Psoas muscle (tissue), 8 donors: ENCODE measurements around the gene KCNN3. TPM values are rescaled to one million over a fixed set of nuclear protein-coding genes. Genes with fewer than 3 reads are reported as not detected.
A peak's percentile ranks its signal among the peaks of the same experiment; 100 is the strongest.

Experiments used
- ATAC-seq, 4 donors: fragments of 200-7000 bp; cut with Tn5 transposase; one replicate each; pipeline ENCODE4 v1.9.1; 2020; ENCODE audit warnings: moderate library complexity in 3 of 4, mild to moderate bottlenecking in 2 of 4
- DNase-seq, 2 donors: peaks; one replicate each; pipeline ENCODE4 v3.0.0-alpha.2; 2020
- H3K27ac ChIP-seq: fragments of 200-600 bp; one replicate; pipeline ENCODE4 v1.8.0; 2022
- H3K27me3 ChIP-seq, 3 donors: fragments of 200-600 bp in 1 of 3; one replicate each; pipeline versions ENCODE4 v1.6.1 to v1.8.0; 2013 to 2022; ENCODE audit warnings: low read length in 2 of 3, mild to moderate bottlenecking in 2 of 3, moderate library complexity in 1 of 3; ENCODE audit not compliant: insufficient read depth in 3 of 3
- H3K36me3 ChIP-seq, 2 donors: fragments of 200-600 bp in 1 of 2; one replicate each; pipeline versions ENCODE4 v1.6.1 to v1.8.0; 2013 to 2022; ENCODE audit warnings: low read depth in 1 of 2, mild to moderate bottlenecking in 1 of 2, moderate library complexity in 1 of 2; ENCODE audit not compliant: insufficient read depth in 1 of 2
- H3K4me1 ChIP-seq: fragments of 200-600 bp; one replicate; pipeline ENCODE4 v1.8.0; 2022
- H3K4me3 ChIP-seq: fragments of 200-600 bp; one replicate; pipeline ENCODE4 v1.8.0; 2022; ENCODE audit warnings: mild to moderate bottlenecking
- H3K9me3 ChIP-seq: fragments of 200-600 bp; one replicate; pipeline ENCODE4 v1.8.0; 2022
- WGBS, 3 donors: extraction: QIAGEN DNeasy Blood & Tissue Kit; methylation state at CpG; one replicate each; pipeline versions ENCODE4 v1.1.6 to v1.1.7; 2013; 5-methylcytosine and 5-hydroxymethylcytosine counted together
- intact Hi-C, 2 donors: fragments of 100-400 bp; cut with DNase I; formaldehyde crosslinking; loops; one replicate each; pipeline versions ENCODE4 v1.11.0 to v1.14.2; 2022
- polyA plus RNA-seq, 3 donors: library from polyadenylated mRNA; stranded (reverse); fragments of 200-250 nt; gene quantifications; one replicate each; pipeline ENCODE4 v1.2.3, GENCODE V29; 2013
- total RNA-seq, 4 donors: library from RNA; stranded (reverse); fragmentation: NEBNext Ultra II Directional in 2 of 4; extraction: Animal tissue kit (Norgen Biotek cat#: 25700) in 2 of 4; gene quantifications; one replicate each; pipeline versions ENCODE4 v1.2.1 to v1.2.4, GENCODE V29; 2021 to 2023
- TF ChIP-seq, protein P1 (sequence below): fragments of 200-600 bp; IDR thresholded peaks from one replicate; pipeline ENCODE4 v1.8.0; 2022; ENCODE audit warnings: antibody characterized with exemption
- donor health status: healthy with polysubstance abuse.
- donor health status: DM: no; HTN: no; CAD: no; lungs with moderate emphysema.
- donor health status: Bipolar disorder and iron deficiency.
- donor health status: healthy.
- donor health status: DM: yes; HTN: yes; CAD: no.
- donor health status: DM: no; HTN: no; CAD: no.
- donor health status: DM: no; HTN: no; CAD: no.
- donor health status: DM: yes; HTN: yes; CAD: no.

The KCNN3 gene
- total and polyA plus RNA-seq, 7 donors: 2.5 to 60.9 (median 11.8) TPM

DNA sequence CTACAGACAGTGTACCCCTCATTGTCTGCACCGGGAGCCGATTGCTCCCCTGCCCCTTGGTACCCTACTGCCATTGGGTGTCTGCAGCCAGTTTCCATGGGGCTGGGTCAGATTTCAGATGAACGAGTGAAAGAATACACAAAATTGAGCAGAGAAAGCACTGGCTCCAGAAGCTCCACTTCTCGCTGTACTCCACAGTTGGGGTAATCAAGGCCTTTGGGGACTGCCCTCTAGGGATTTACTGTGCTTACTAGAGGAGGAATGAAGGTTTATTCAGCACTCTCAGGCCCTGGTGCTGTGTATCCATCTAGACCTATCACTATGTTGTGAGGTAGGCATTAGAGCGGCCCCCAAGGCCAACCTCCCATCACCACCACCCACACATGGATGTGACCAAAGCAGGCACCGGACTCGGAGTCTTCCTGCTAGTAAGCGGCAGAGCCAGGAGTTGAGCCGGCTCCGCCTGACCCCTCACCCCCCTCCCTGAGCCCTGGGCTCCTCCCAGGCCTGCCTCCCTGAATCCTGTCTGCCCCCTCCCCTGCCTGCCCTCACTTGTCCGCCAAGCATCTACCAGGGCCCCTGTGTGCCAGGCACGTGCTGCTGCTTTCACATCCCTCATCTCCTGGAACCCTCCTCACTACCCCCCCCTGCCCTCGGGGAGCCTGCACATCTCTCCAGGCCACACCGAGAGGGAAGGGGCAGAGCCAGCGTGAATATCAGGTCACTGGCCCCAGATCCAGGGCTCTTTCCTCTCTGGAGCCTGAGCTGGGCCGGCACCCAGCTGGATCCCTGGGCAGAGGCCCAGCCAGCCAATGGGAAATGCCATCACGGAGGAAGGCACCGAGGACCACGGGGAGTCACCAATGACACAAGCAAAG lies 23.3 kb downstream of the KCNN3 start:
- peak overlapping the region; percentile 28 for H3K4me3 ChIP-seq
- DNase-seq (peak; percentile 36 to 65), ATAC-seq (peak; percentile 23 to 64 (median 33))
- H3K9me3 ChIP-seq: no peaks in the 10 kb centered on the region
- no peaks in the 10 kb centered on the region for H3K27me3 ChIP-seq
- TF ChIP-seq, protein P1, sequence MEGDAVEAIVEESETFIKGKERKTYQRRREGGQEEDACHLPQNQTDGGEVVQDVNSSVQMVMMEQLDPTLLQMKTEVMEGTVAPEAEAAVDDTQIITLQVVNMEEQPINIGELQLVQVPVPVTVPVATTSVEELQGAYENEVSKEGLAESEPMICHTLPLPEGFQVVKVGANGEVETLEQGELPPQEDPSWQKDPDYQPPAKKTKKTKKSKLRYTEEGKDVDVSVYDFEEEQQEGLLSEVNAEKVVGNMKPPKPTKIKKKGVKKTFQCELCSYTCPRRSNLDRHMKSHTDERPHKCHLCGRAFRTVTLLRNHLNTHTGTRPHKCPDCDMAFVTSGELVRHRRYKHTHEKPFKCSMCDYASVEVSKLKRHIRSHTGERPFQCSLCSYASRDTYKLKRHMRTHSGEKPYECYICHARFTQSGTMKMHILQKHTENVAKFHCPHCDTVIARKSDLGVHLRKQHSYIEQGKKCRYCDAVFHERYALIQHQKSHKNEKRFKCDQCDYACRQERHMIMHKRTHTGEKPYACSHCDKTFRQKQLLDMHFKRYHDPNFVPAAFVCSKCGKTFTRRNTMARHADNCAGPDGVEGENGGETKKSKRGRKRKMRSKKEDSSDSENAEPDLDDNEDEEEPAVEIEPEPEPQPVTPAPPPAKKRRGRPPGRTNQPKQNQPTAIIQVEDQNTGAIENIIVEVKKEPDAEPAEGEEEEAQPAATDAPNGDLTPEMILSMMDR: no peak
- WGBS, 3 donors: 27 to 44% (median 28%) methylated on average over 19 of the region's 19 CpGs
- peaks cover 72% of the 10 kb centered on the region for H3K4me1 ChIP-seq
- H3K27ac ChIP-seq: peak overlapping the region; percentile 96
- H3K36me3 ChIP-seq: no peaks in the 10 kb centered on the region
- intact Hi-C loops: no loop called here

DNA sequence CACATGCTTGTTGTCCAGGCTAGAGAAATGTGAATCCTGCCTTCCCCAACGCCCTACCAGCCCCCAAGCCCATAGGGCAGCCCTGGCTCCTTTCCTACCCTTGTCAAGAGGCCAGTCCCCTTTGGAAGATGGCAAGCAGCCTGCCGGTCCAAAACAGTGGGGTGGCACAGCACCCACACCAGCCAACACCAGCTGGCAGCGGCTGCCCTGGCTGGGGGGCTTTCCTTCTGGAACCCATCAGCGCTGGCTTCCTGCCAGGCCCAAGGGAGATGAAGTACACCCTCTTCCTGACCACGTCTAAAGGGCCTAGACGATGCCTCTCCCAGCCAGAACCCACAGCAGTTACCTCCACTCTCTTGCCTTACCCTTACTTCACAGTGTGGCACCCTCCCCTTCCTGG lies 24.2 kb downstream of the KCNN3 start:
- Histone ChIP-seq H3K4me1 (peaks cover 73% of the 10 kb centered on the region), H3K9me3 (no peaks in the 10 kb centered on the region), H3K27me3 (no peaks in the 10 kb centered on the region), H3K36me3 (no peaks in the 10 kb centered on the region), H3K4me3 (no peak overlapping the region), H3K27ac (peak overlapping the region; percentile 96)
- TF ChIP-seq, protein P1: no peak
- peak in 1 of 4 donors; percentile 2 for ATAC-seq
- DNase-seq: no peak
- WGBS, 3 donors: 28 to 50% (median 28%) methylated on average over 6 of the region's 6 CpGs
- intact Hi-C loops: no loop called here

DNA sequence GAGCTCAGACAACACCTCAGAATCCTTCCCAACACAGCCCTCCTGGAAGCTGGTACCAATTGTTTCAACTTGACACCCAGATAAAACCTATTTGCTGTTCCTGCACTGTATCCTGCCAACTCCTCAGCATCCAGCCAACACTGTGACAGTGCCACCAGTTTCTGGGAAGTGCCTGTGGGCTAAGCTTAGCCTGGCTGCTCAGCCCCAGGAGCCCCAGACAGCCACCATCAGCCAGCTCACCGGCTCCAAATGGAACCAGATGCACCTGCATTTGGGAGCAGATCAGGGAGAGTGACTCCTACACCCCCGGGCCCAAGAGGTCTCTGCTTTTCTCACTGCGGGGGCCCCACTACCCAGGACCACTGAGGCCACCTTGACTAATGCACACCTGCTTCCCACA lies 24.9 kb downstream of the KCNN3 start:
- Histone ChIP-seq H3K4me1 (peaks cover 73% of the 10 kb centered on the region), H3K27me3 (no peaks in the 10 kb centered on the region), H3K9me3 (no peaks in the 10 kb centered on the region), H3K4me3 (no peak overlapping the region), H3K27ac (peak overlapping the region; percentile 96), H3K36me3 (no peaks in the 10 kb centered on the region)
- TF ChIP-seq, protein P1: no peak
- peak in 1 of 2 donors; percentile 79 for DNase-seq
- WGBS, 3 donors: 23 to 41% (median 35%) methylated on average over 3 of the region's 3 CpGs
- intact Hi-C loops: no loop called here
- ATAC-seq: peak; percentile 71 to 85 (median 80)

DNA sequence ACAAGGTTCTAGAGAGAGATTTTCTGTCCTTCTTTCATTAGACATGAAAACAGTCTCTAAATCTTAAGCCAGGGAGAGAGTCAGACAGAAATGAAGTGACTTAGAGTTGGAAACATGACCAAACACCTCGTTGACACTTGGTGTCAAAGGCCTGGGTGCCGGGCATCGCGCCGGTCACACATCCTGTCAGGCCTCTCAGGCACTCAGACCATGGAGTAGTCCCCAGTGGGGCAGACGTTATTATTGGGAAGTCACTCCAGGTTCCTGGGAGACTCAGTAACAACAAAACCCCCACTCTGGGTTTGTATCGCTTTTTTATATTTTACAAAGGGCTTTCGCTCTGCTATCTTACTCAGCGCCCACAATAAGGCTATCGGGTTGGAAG lies 25.8 kb downstream of the KCNN3 start:
- TF ChIP-seq, protein P1: no peak
- H3K4me1 ChIP-seq: peaks cover 77% of the 10 kb centered on the region
- H3K27me3 ChIP-seq: no peaks in the 10 kb centered on the region
- no peaks in the 10 kb centered on the region for H3K9me3 ChIP-seq
- DNase-seq (no peak), ATAC-seq (peak in 1 of 4 donors; percentile 25)
- no peaks in the 10 kb centered on the region for H3K36me3 ChIP-seq
- H3K27ac ChIP-seq: peak overlapping the region; percentile 96
- intact Hi-C loops: no loop called here
- 59 to 82% (median 63%) methylated on average over 10 of the region's 10 CpGs for WGBS, 3 donors
- no peak overlapping the region for H3K4me3 ChIP-seq
